GM21367 (cell line): Measurements from ENCODE around the gene VEPH1.

Experiments
- ATAC-seq: cut with Tn5 transposase; IDR thresholded peaks from one replicate; pipeline ENCODE4 v1.9.1; 2021; ENCODE audit not compliant: unreplicated experiment

The VEPH1 gene

GRCh38 chr3:157392104-157392503, 111.1 kb downstream of the VEPH1 start:
- no peak for ATAC-seq

GRCh38 chr3:157390713-157391515, 112.3 kb downstream of the VEPH1 start:
- no peak for ATAC-seq

GRCh38 chr3:157388976-157389375, 114.2 kb downstream of the VEPH1 start:
- no peak for ATAC-seq

- no peak for ATAC-seq
Observed at GRCh38 chr3:157387708-157388435, 115.3 kb downstream of the VEPH1 start.

- ATAC-seq: no peak
Observed at GRCh38 chr3:157384491-157384890, 118.7 kb downstream of the VEPH1 start.

GRCh38 chr3:157384031-157384430, 119.2 kb downstream of the VEPH1 start:
- no peak for ATAC-seq

- no peak for ATAC-seq
Observed at GRCh38 chr3:157381606-157382005, 121.6 kb downstream of the VEPH1 start.

- ATAC-seq: no peak
Observed at GRCh38 chr3:157379525-157380140, 123.6 kb downstream of the VEPH1 start.

- ATAC-seq: no peak
Observed at GRCh38 chr3:157376603-157377300, 126.5 kb downstream of the VEPH1 start.

GRCh38 chr3:157375342-157375986, 127.8 kb downstream of the VEPH1 start:
- no peak for ATAC-seq

- ATAC-seq: no peak
Observed at GRCh38 chr3:157374933-157375332, 128.3 kb downstream of the VEPH1 start.

- no peak for ATAC-seq
Observed at GRCh38 chr3:157373783-157374182, 129.4 kb downstream of the VEPH1 start.

- ATAC-seq: no peak
Observed at GRCh38 chr3:157370867-157371266, 132.3 kb downstream of the VEPH1 start.

GRCh38 chr3:157369727-157370421, 133.3 kb downstream of the VEPH1 start:
- no peak for ATAC-seq

- no peak for ATAC-seq
Observed at GRCh38 chr3:157368171-157368570, 135.0 kb downstream of the VEPH1 start.

GRCh38 chr3:157363393-157363792, 139.8 kb downstream of the VEPH1 start:
- no peak for ATAC-seq

GRCh38 chr3:157362348-157362747, 140.9 kb downstream of the VEPH1 start:
- no peak for ATAC-seq

- ATAC-seq: no peak
Observed at GRCh38 chr3:157360044-157360443, 143.2 kb downstream of the VEPH1 start.

- ATAC-seq: no peak
Observed at GRCh38 chr3:157356541-157356940, 146.7 kb downstream of the VEPH1 start.

GRCh38 chr3:157355276-157355675, 147.9 kb downstream of the VEPH1 start:
- ATAC-seq: no peak
